Measurements from ENCODE around the gene ATP9A.
A peak's percentile ranks its signal among the peaks of the same experiment; 100 is the strongest.
"Not testable (repeated sequence)": the region's sequence is repeated elsewhere in the genome, so short reads cannot be mapped to it uniquely, and the experiment has no call there.

The ATP9A gene

GRCh38 chr20:51725584-51726176, 42.5 kb downstream of the ATP9A start:
- DNase-seq = no peak

GRCh38 chr20:51723026-51723425, 45.2 kb downstream of the ATP9A start:
- not testable (repeated sequence) for DNase-seq

GRCh38 chr20:51722246-51722645, 45.9 kb downstream of the ATP9A start:
- DNase-seq = not testable (repeated sequence)

- no peak for DNase-seq
These were observed 47.3 kb downstream of the ATP9A start for GRCh38 chr20:51720854-51721253.

- DNase-seq = no peak
These were observed 47.8 kb downstream of the ATP9A start for GRCh38 chr20:51720384-51720783.

- DNase-seq = no peak
These were observed 52.4 kb downstream of the ATP9A start for GRCh38 chr20:51715856-51716185.

GRCh38 chr20:51715163-51715855, 52.9 kb downstream of the ATP9A start:
- no peak for DNase-seq

GRCh38 chr20:51713213-51713598, 55.0 kb downstream of the ATP9A start:
- no peak for DNase-seq

GRCh38 chr20:51712501-51713212, 55.5 kb downstream of the ATP9A start:
- DNase-seq = peak; percentile 47

GRCh38 chr20:51711426-51711825, 56.8 kb downstream of the ATP9A start:
- no peak for DNase-seq

GRCh38 chr20:51710361-51710894, 57.8 kb downstream of the ATP9A start:
- DNase-seq = no peak

GRCh38 chr20:51705400-51705799, 62.8 kb downstream of the ATP9A start:
- DNase-seq = no peak

GRCh38 chr20:51703400-51704287, 64.5 kb downstream of the ATP9A start:
- no peak for DNase-seq

- no peak for DNase-seq
These were observed 65.6 kb downstream of the ATP9A start for GRCh38 chr20:51702556-51702955.

- peak; percentile 43 for DNase-seq
These were observed 67.3 kb downstream of the ATP9A start for GRCh38 chr20:51700809-51701285.

- no peak for DNase-seq
These were observed 69.9 kb downstream of the ATP9A start for GRCh38 chr20:51698252-51698651.

GRCh38 chr20:51697096-51697826, 70.9 kb downstream of the ATP9A start:
- DNase-seq = no peak

- peak; percentile 48 for DNase-seq
These were observed 71.7 kb downstream of the ATP9A start for GRCh38 chr20:51696304-51697071.

- peak; percentile 71 for DNase-seq
These were observed 72.5 kb downstream of the ATP9A start for GRCh38 chr20:51695574-51696303.

GRCh38 chr20:51692806-51693400, 75.3 kb downstream of the ATP9A start:
- no peak for DNase-seq

All from fibroblast of upper back skin (primary cell).